Uterus (tissue), 2 donors: ENCODE measurements around the gene C1orf21.

Experiments
- POLR2A ChIP-seq, 2 donors: fragments of 450-650 bp; IDR thresholded peaks; one replicate each; pipeline ENCODE4 v1.6.1; 2016; ENCODE audit warnings: antibody characterized with exemption in 2 of 2, mild to moderate bottlenecking in 1 of 2, moderate library complexity in 1 of 2
- TF ChIP-seq, protein P1 (sequence below), 4 experiments: fragments of 200-600 bp in 2 of 4; fragments of 450-650 bp in 2 of 4; sonication (generic) in 2 of 4; IDR thresholded peaks; one replicate each; pipeline ENCODE4 v1.5.1; 2016 to 2019; ENCODE audit warnings: antibody characterized with exemption in 4 of 4, mild to moderate bottlenecking in 2 of 4, moderate library complexity in 1 of 4

DNA sequence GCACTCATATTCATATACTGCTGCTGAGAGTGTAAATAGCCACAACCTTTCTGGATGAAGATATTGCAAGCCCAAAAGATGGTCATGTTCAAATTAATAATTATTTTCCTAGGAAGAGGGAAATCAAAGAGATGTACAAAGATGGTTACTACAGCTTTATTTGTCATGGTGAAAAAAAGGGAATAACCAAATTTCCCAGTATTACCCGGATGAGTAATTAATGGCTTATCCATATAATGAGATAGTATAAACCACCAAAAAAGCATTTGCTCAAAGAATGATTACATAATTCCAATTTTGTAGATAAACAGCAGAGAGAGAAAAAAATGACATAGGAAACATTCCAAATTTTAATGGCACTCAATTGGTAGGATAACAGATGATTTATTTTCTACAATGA is 165.6 kb downstream of the C1orf21 start:
- TF ChIP-seq, protein P1, sequence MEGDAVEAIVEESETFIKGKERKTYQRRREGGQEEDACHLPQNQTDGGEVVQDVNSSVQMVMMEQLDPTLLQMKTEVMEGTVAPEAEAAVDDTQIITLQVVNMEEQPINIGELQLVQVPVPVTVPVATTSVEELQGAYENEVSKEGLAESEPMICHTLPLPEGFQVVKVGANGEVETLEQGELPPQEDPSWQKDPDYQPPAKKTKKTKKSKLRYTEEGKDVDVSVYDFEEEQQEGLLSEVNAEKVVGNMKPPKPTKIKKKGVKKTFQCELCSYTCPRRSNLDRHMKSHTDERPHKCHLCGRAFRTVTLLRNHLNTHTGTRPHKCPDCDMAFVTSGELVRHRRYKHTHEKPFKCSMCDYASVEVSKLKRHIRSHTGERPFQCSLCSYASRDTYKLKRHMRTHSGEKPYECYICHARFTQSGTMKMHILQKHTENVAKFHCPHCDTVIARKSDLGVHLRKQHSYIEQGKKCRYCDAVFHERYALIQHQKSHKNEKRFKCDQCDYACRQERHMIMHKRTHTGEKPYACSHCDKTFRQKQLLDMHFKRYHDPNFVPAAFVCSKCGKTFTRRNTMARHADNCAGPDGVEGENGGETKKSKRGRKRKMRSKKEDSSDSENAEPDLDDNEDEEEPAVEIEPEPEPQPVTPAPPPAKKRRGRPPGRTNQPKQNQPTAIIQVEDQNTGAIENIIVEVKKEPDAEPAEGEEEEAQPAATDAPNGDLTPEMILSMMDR (IDR thresholded peaks at IDR 0.05) = no peak
- TF ChIP-seq POLR2A (IDR thresholded peaks at IDR 0.05) = no peak
